OCI-LY3 (cell line): ENCODE measurements around the gene SAA1.

ENCODE experiments used
- CTCF ChIP-seq: fragments of 200-600, 300-600 bp; sonication (generic); IDR thresholded peaks from 2 replicates; pipeline ENCODE4 v1.5.1; 2014; ENCODE audit warnings: antibody characterized with exemption, low read length, low read depth
- EZH2phosphoT487 ChIP-seq: fragments of 200-600 bp; shearing (Covaris generic); IDR thresholded peaks from 2 replicates; pipeline ENCODE4 v1.6.1; 2018; ENCODE audit warnings: antibody characterized with exemption, mixed run types, low read depth

GRCh38 chr11:18233912-18234311 lies 32.2 kb upstream of the SAA1 start:
- TF ChIP-seq CTCF (no peak), EZH2phosphoT487 (no peak)
